A673 (cell line): ENCODE measurements around the gene CIAO2B. TPM values are rescaled to one million over a fixed set of nuclear protein-coding genes. Genes with fewer than 3 reads are reported as not detected.

Experiments
- BruUV-seq: library from RNA; stranded (reverse); fragments of 400-500 nt; replicated peaks from 2 replicates; lab custom pipeline; 2021; lab: Mats Ljungman, UMichigan
- CTCF ChIA-PET: fragments of 300-600 bp; sonication (Branson Sonifier 250); formaldehyde crosslinking; loops from one replicate; lab custom pipeline; 2022; ENCODE audit warnings: antibody characterized with exemption; lab: Charles Lee
- POLR2A ChIA-PET: fragments of 300-600 bp; sonication (Branson Sonifier 250); formaldehyde crosslinking; loops from one replicate; lab custom pipeline; 2022; ENCODE audit warnings: antibody characterized with exemption; ENCODE audit not compliant: low non-redundant PET; lab: Charles Lee
- DNase-seq: peaks from one replicate; pipeline ENCODE4 v3.0.0-alpha.2; 2015; ENCODE audit warnings: low spot score
- H3K27ac ChIP-seq: fragments of 200-600 bp; sonication (generic); 2 replicates; pipeline ENCODE4 v1.5.1; 2016; ENCODE audit warnings: mixed run types, low read depth, mild to moderate bottlenecking, mixed read lengths, antibody characterized with exemption, low read length; ENCODE audit not compliant: poor library complexity, severe bottlenecking
- H3K27me3 ChIP-seq: fragments of 200-600 bp; sonication (generic); replicated peaks from 2 replicates; pipeline ENCODE4 v1.6.1; 2017; ENCODE audit warnings: mixed run types, low read depth, mild to moderate bottlenecking, mixed read lengths, antibody characterized with exemption, low read length; ENCODE audit not compliant: insufficient read depth, poor library complexity
- H3K36me3 ChIP-seq: fragments of 200-600 bp; sonication (generic); 2 replicates; pipeline ENCODE4 v1.6.1; 2016; ENCODE audit warnings: mixed run types, mild to moderate bottlenecking, mixed read lengths, antibody characterized with exemption, low read length; ENCODE audit not compliant: insufficient read depth, poor library complexity, severe bottlenecking
- H3K4me1 ChIP-seq: fragments of 200-600 bp; sonication (generic); 2 replicates; pipeline ENCODE4 v1.6.1; 2017; ENCODE audit warnings: mixed run types, mild to moderate bottlenecking, mixed read lengths, antibody characterized with exemption, low read length; ENCODE audit not compliant: insufficient read depth, poor library complexity, severe bottlenecking
- H3K4me3 ChIP-seq: fragments of 200-600 bp; sonication (generic); 2 replicates; pipeline ENCODE4 v1.5.1; 2016; ENCODE audit warnings: low read depth, mixed run types, mild to moderate bottlenecking, mixed read lengths, low read length; ENCODE audit not compliant: poor library complexity, severe bottlenecking
- H3K9me3 ChIP-seq: fragments of 200-600 bp; sonication (generic); 2 replicates; pipeline ENCODE4 v1.6.1; 2016; ENCODE audit warnings: mixed run types, low read depth, mild to moderate bottlenecking, mixed read lengths, antibody characterized with exemption, low read length; ENCODE audit not compliant: poor library complexity, severe bottlenecking
- CTCF ChIP-seq: fragments of 300-800, 200-600 bp; sonication (generic); conservative IDR thresholded peaks from 2 replicates; pipeline ENCODE4 v1.5.1; 2017; ENCODE audit warnings: low read depth, mild to moderate bottlenecking, antibody characterized with exemption, low read length, moderate library complexity, mixed read lengths
- EZH2 ChIP-seq: fragments of 200-600 bp; sonication (generic); IDR thresholded peaks from 2 replicates; pipeline ENCODE4 v1.6.1; 2017; ENCODE audit warnings: borderline replicate concordance, low read depth, mild to moderate bottlenecking, mixed read lengths, antibody characterized with exemption, low read length; ENCODE audit not compliant: poor library complexity, severe bottlenecking
- intact Hi-C: fragments of 100-400 bp; cut with micrococcal nuclease; formaldehyde crosslinking; loops from one replicate; pipeline ENCODE4 v1.10.0; 2022; ENCODE audit not compliant: unreplicated experiment
- total RNA-seq: library from RNA; stranded (reverse); gene quantifications from 2 replicates; pipeline ENCODE4 v1.2.3, GENCODE V29; 2021

CIAO2B gene
- total RNA-seq, 1 experiment from 2014 or later: 108 TPM

GRCh38 chr16:66932076-66932475 is 2.1 kb downstream of the CIAO2B start:
- Histone ChIP-seq H3K9me3 (no peaks in the 10 kb centered on the region), H3K27me3 (no peaks in the 10 kb centered on the region), H3K27ac (no peak overlapping the region), H3K36me3 (no peaks in the 10 kb centered on the region), H3K4me3 (no peak overlapping the region), H3K4me1 (peaks cover 21% of the 10 kb centered on the region)
- no peak for TF ChIP-seq CTCF
- no peak for TF ChIP-seq EZH2
- BruUV-seq: no TSS peak
- intact Hi-C loops: no loop called here
- ChIA-PET POLR2A (no interaction called here), CTCF (no interaction called here)
- DNase-seq: no peak

GRCh38 chr16:66931665-66932064 is 2.5 kb downstream of the CIAO2B start:
- DNase-seq: no peak
- CTCF ChIA-PET: no interaction called here
- H3K9me3 ChIP-seq: no peaks in the 10 kb centered on the region
- intact Hi-C loops: no loop called here
- BruUV-seq: no TSS peak
- no peaks in the 10 kb centered on the region for H3K27me3 ChIP-seq
- H3K36me3 ChIP-seq: no peaks in the 10 kb centered on the region
- H3K4me1 ChIP-seq: peaks cover 21% of the 10 kb centered on the region
- H3K4me3 ChIP-seq: no peak overlapping the region
- TF ChIP-seq CTCF (no peak), EZH2 (no peak)
- POLR2A ChIA-PET: interaction anchor here (0.6 kb wide), 1 partner anchor 40 kb away, joined by 7 read pairs; no protein-coding TSS in a partner anchor
- no peak overlapping the region for H3K27ac ChIP-seq

GRCh38 chr16:66930189-66930588 is 4.0 kb downstream of the CIAO2B start:
- H3K36me3 ChIP-seq: no peaks in the 10 kb centered on the region
- intact Hi-C loops: no loop called here
- H3K4me3 ChIP-seq: no peak overlapping the region
- TF ChIP-seq EZH2 (no peak), CTCF (no peak)
- POLR2A ChIA-PET: no interaction called here
- peaks cover 13% of the 10 kb centered on the region for H3K4me1 ChIP-seq
- no peaks in the 10 kb centered on the region for H3K9me3 ChIP-seq
- no peak overlapping the region for H3K27ac ChIP-seq
- CTCF ChIA-PET: no interaction called here
- no peak for DNase-seq
- peaks cover 11% of the 10 kb centered on the region for H3K27me3 ChIP-seq
- no TSS peak for BruUV-seq
